Measurements from ENCODE around the gene DKK3.
"Not testable (repeated sequence)": the region's sequence is repeated elsewhere in the genome, so short reads cannot be mapped to it uniquely, and the experiment has no call there.

The DKK3 gene

GRCh38 chr11:12007769-12008737 lies at the start of gene DKK3:
TSS of gene DKK3 (minus strand) at chr11:12008626. CDS start at chr11:12008582, 44 bp downstream.
- DNase-seq, result no peak

DNA sequence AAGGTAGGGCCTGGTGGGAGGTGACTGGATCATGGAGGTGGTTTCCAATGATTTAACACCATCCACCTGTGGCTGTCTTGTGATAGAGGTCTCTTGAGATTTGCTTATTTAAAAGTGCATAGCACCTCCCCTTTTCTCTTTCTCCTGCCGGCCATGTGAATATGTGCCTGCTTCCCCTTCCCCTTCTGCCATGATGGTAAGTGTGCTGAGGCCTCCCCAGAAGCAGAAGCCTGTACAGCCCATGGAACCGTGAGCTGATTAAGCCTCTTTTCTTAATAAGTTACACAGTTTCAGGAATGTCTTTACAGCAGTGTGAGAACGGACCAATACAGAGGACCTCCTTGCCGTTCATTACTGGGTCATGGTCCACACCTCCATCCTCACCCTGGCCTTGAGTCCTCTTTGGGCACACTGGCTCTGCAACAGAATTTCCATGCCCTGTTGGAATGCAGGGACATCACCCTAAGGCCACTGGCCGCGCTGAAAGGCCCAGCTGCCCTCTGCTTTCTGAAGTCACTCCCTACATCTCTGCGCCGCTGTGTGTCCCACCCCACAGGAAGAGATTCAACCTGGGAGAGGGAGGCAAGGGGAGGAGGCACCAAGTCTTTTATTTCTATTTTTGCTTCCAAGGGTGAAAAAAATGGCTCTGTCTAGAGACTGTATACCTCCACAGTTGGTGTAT lies 49.0 kb upstream of the DKK3 start:
- DNase-seq, result no peak

DNA sequence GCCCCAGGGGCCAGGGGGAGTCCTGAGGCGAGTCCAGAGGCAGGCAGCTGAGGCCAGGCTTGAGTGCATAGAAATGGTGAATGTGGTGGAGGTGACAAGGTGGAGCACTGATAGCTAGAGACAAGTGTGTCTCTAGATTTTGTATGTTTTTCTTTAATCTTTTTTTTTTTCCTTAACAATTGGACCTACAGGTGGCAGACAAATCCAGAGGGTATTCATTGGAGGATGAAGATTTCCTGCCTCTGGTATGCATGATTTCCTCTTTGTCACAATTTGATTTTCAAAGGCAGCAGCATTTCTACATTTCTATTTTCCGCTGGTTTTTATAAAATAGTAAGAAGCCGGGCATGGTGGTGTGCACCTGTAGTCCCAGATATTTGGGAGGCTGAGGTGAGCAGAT lies 47.7 kb upstream of the DKK3 start:
- no peak for DNase-seq

DNA sequence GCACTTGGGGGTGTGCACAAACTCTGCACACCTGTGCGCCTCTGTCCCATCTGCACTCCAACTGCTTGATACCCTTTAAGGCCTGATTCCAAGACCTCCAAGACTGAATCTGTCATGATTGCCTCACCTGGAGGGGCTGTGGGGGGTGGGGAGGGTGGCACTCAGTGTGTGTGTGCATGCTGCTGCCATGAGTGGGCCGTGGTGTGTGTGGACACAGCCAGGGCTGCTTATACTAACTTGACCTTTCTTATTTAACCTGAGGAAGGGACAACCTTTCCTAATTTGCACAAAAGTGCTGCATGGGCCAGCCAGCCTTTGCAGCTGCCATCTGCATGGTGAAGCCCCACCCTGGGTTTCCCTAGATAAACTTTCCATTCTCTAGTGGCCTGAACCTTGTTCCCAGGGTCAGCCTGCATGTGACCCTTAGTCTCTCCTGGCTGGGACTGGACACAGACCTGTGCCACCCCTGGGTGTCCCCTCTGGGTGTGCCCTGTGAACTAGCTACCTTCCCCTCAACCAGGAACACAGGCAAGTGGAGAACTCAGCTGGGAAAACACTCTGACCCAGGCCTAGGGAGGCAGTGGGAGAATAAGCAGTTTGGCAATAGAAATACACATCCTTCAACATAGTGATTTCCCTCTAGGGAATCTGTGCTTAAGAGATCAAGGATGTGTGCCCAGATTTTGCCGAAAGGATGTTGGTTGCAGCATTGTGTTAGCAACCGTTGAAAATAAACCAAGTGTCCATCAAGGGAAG lies 45.4 kb upstream of the DKK3 start:
- DNase-seq, result no peak

GRCh38 chr11:12052676-12053605 lies 44.5 kb upstream of the DKK3 start:
- DNase-seq, result no peak

GRCh38 chr11:12051287-12051662 lies 42.8 kb upstream of the DKK3 start:
- DNase-seq, result peak; percentile 23

DNA sequence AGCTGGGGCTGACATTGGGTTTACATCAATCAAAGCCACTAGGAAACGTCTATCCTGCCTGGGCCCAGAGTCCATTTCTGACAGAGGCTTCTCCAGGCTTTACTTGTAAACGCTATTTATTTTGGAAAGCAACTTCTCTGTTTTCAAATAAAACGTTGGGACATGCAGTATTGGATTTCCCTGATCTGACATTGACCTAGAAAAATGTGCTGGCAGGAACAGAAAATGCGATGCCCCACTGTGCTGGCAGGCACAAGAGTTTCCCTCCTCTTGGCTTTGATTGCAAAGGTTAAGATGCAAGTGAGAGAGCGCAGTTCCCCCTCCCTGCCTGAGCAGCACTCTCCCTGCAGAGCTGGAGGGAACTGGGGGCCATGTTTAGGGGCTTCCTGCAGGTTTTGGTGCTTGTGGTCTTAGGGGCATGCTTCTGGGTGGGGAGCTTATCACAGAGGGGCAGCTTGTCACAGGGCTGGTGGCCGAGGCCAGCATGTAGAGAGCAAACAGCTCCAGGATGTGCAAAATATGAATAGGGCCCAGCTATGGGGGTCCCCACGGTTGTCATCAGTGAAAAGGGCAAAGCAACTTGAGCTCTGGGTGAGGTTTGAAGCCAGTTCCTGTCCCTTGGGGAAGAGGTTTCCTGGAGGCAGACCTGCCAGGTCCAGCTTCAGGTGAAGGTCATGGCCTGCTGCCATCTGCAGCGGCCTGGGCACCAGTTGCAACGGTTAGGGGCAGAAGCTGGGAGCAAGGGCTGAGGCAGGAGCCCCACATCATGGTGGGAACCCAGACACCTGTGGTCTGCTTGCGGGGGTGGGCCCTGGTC lies 42.3 kb upstream of the DKK3 start:
- DNase-seq, result no peak

- no peak for DNase-seq
These were observed 40.7 kb upstream of the DKK3 start for GRCh38 chr11:12048936-12049790.

DNA sequence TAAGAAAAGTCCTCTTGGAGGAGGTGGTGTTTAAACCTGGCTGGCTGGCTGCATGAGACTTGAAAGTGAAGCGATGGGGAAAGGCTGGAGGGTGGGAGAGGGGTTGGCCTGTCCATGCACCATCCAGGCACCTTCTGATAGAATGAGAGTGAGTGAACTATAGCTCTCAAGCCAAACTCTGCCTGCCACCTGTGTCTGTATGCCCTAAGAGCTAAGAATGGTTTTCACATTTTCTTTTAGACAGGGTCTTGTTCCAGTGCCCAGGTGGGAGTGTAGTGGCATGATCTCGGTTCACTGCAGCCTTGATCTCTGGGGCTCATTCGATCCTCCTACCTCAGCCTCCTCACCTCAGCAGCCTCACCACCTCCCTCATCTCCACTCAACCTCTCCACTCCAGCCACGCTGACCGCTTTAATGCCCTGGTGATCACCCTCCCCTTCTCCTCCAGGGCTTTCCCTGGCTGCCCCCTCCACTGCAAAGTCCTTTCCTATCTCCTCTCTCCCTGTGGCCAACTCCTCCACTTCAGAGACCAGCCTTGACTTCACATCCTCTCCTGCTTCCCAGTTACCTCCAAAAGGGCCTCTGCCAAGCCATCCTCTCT lies 38.3 kb upstream of the DKK3 start:
- no peak for DNase-seq

DNA sequence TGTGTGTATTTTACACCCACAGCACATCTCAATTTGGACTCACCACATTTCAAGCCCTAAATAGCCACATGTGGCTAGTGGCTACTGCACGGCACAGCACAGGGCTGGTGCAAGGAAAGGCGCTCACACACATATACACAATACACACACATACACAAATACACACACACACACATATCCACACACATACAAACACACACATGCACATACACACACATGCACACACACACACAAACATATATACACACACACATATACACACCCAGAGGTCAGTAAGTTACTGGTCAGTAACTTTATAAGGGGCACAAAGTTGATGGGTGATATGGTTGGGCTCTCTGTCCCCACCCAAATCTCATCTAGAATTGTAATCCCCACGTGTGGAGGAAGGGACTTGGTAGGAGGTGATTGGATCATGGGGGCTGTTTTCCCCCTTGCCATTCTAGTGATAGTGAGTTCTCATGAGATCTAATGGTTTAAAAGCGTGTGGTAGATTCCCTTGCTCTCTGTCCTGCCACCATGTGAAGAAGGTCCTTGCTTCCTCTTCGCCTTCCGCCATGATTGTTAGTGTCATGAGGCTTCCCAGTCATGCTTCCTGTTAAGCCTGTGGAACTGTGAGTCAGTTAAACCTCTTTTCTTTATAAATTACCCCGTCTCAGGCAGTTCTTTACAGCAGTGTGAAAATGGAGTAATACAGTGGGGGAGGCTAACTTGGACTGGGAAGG lies 37.6 kb upstream of the DKK3 start:
- DNase-seq, result no peak

DNA sequence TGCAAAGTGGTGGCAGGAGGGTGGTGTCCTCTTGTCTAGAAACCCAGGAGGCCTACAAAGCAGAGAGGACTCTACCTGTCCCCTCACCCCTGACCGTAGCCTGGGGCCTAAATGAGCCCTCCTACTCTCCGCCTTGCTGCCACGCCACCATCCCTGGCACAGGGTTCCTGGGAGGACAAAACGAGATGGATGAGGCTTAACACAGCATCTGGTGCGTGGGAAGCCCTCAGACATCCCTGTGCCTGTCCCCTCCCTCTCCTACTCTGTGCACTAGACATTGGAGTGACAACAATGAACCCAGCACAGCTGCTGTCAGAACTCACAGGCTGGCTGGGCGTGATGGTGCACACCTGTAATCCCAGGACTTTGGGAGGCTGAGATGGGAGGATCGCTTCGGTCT lies 36.4 kb upstream of the DKK3 start:
- no peak for DNase-seq

DNA sequence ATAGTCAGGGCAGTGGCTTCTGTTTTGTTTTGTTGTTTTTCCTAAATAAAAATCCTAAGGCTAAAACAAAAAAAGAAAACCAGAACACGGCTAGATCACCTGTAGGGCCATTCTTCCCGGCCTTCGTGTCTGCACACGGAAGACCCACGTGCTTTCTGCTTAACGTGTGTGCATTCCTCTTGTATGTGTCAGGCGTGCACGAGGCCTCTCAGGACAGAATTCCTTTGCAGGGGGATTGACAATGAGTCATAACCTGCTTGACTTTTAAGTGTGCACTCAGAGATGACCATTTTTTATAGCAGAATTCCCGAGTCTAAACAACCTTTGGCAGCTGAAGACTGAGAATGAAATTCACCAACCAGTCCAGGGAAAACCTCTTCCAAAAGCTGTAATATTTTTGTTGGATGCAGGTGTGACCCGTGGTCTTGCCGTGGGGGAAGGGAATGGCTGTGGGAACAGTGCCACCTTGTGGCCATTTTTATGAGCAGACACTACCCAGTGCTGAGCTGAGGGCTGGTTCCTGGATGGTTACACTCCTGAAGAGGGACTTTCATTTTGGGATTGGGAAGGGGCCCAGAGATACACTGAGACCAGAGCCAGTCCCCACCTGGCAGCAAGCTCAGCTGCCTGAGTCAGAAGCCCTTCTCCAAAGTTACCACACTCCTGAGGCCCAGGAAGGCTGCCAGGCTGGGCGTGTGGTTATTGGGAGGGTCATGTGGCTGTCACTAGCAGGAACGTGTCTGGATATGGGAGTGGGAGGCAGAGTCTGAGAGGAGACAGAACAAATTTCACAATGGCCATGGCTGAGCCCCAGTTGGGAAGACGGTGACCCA lies 35.7 kb upstream of the DKK3 start:
- DNase-seq, result peak; percentile 57

GRCh38 chr11:12043221-12043620 lies 34.8 kb upstream of the DKK3 start:
- no peak for DNase-seq

DNA sequence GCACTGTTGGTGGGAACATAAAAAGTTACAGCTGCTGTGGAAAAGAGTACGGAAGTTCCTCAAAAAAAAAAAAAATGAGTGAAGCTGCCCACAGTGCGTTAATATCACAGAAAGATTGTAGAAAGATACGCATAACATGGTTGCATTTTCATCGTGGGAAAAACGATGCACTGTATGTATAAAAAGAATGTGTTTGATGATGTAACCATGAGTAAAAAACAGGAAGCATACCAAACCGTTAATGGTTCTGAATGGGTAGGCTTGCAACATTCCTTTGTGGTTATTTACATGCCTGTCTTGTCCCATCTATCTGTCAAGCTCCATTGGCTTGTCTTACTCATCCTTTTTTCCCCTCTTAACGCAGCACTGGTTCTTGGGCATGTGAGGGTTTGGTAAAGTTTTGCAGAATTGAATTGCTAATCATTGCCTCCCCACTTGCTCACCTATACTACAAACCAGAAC lies 33.8 kb upstream of the DKK3 start:
- no peak for DNase-seq

GRCh38 chr11:12040719-12041118 lies 32.3 kb upstream of the DKK3 start:
- not testable (repeated sequence) for DNase-seq

DNA sequence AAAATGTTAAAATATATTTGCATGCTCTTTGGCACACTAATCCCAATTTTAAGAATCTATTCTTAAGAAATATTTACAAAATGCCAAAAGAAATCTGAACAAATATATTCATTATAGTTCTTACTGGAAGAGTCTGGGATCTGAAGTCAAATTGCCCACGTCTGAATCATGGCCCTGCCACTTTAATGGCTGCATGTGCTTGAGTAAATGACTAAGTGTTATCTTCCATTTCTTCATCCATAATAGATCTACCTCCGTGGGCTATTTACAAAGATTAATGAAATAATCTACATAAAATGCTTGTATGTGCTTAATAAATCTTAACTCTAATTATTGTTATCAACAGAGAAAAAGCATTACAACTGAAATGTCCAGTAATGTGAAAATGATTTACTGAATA lies 24.5 kb upstream of the DKK3 start:
- DNase-seq, result no peak

DNA sequence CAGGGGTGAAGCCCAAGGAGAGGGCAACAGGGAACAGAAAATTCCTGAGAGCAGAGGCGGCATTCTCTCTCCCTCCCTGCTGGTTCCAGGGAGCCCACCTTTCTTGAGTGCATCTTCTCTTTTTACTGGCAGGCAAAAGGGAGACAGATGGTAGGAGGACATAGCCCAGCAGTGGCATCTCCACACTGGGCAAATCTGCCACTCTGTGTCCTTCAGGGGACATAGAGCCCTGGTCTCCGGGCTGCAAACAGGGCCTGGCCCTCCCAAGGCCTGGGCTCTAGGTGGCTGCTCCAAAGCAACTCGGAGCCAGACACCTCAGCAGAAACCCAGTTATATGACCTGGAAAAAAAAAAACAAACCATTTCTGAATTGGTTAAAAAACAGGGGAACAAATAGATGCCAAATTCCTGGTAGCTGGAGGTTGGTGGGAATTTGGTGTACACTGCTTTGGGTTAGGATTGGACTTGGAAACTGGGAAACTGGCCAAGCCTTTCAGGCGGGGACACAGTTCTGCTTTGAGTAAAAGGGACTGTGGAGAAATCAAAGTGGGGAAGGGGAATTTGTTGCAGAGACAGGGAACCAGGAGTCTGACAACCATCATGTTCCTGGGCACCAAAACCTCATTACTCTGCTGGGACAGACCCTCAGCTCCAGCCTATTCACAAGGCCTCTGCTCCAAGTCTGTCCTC lies 23.6 kb upstream of the DKK3 start:
- DNase-seq, result no peak
